Measurements from ENCODE around the gene MEF2C.

DNA sequence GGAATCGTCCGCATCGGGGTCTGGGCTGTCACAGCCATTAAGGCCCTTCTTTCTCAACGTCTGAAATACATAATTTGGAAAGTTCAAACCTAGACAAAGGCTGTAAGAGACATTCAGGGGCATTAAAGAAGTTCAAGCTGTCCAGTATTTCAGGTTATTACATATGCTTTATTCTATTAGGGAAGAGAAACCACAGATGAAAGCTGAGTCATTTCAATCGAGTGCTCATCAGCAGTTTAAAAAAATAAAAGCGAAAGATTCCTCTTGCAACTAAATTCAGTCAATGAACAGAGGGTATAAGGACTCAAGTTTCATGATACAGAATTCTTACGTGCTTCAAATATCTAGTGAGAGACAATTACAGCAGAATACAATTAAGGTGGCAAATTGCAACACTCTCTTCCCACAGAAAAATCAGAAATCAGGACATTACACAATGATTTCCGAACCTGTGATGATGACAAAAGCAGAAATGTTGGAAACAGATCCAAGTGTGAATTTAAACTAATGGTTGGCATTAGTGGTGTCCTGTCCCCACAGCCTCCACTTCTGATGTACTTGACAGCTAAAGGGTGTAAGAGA is 121.6 kb downstream of the MEF2C start:
- no peak for TF ChIP-seq CTCF (IDR thresholded peaks at IDR 0.05; ENCODE audit: low read length)
- no peak for TF ChIP-seq EZH2 (IDR thresholded peaks at IDR 0.05; ENCODE audit: borderline replicate concordance, low read length)
